Vagina (tissue), 2 donors: ENCODE results near the gene PPP2R5E. TPM values are rescaled to one million over a fixed set of nuclear protein-coding genes. Genes with fewer than 3 reads are reported as not detected.

ENCODE experiments used
- DNase-seq, 2 donors: peaks; one replicate each; pipeline ENCODE4 v3.0.0-alpha.2; 2017; ENCODE audit errors: extremely low spot score in 2 of 2
- H3K27ac ChIP-seq: fragments of 200-600 bp; sonication (generic); one replicate; pipeline ENCODE4 v1.5.1; 2019
- H3K27me3 ChIP-seq: fragments of 200-600 bp; sonication (generic); one replicate; pipeline ENCODE4 v1.5.1; 2019
- H3K36me3 ChIP-seq, 2 donors: fragments of 200-600 bp; sonication (generic); one replicate each; pipeline ENCODE4 v1.5.1; 2017 to 2019
- H3K4me1 ChIP-seq: fragments of 200-600 bp; sonication (generic); one replicate; pipeline ENCODE4 v1.5.1; 2019
- H3K4me3 ChIP-seq, 2 donors: fragments of 200-600 bp; sonication (generic); 1 replicate in 1 of 2; 2 replicates in 1 of 2; pipeline ENCODE4 v1.5.1; 2016 to 2019
- H3K9me3 ChIP-seq: fragments of 200-600 bp; sonication (generic); one replicate; pipeline ENCODE4 v1.5.1; 2019
- POLR2A ChIP-seq, 2 donors: fragments of 450-650 bp; IDR thresholded peaks; one replicate each; pipeline ENCODE4 v1.6.1; 2017; ENCODE audit warnings: antibody characterized with exemption in 2 of 2, mild to moderate bottlenecking in 2 of 2, moderate library complexity in 2 of 2
- POLR2AphosphoS5 ChIP-seq, 2 donors: sonication (generic); formaldehyde crosslinking; IDR thresholded peaks; one replicate each; pipeline ENCODE4 v1.9.0; 2017; ENCODE audit warnings: antibody characterized with exemption in 2 of 2, mild to moderate bottlenecking in 2 of 2, low read depth in 1 of 2; ENCODE audit not compliant: insufficient read depth in 1 of 2
- intact Hi-C: fragments of 100-400 bp; cut with DNase I; formaldehyde crosslinking; loops from one replicate; pipeline ENCODE4 v1.15.1; 2023
- total RNA-seq: library from RNA; depleted of rRNA; stranded (reverse); fragments of >200 nt; gene quantifications from one replicate; pipeline ENCODE4 v1.2.3, GENCODE V29; 2016
- TF ChIP-seq, protein P1 (sequence below), 3 experiments: fragments of 450-650 bp in 2 of 3; fragments of 200-600 bp in 1 of 3; sonication (generic) in 1 of 3; IDR thresholded peaks; one replicate each; pipeline ENCODE4 v1.5.1; 2017 to 2019; ENCODE audit warnings: antibody characterized with exemption in 3 of 3, mild to moderate bottlenecking in 2 of 3, moderate library complexity in 2 of 3

Gene PPP2R5E
- total RNA-seq, 1 donor from 2014 or later = 22.6 TPM

DNA sequence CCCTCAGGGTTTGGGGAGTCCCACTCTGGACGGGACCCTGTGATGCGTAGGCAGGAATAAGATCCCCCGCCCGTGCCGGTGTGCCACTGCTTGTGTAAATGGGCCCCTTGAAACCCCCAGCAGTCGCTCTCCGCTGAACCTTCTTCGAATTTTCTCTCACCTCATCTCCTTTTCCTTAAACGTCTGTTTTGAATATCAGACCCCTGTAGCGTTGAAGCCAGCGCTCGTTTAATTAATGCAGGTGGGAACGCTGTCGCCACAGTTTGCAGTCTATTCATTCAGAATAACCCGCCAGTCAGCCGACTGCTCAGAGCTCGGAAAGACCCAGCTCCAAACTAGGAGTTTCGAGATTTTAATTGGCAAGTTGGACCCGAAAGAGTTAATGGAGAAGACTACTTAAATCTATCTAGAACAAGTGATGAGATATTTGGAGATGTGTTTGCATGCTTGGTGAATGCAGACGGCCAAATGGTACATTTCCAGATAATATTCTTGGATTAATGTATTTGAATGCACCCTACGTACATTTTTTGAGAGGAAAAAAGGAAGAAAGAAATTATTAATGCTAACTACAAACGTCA, 739 bp upstream of the PPP2R5E start:
- peak overlapping the region; percentile 76 to 84 for H3K4me3 ChIP-seq
- H3K9me3 ChIP-seq = no peaks in the 10 kb centered on the region
- peaks cover 18% of the 10 kb centered on the region for H3K4me1 ChIP-seq
- TF ChIP-seq POLR2AphosphoS5 (IDR thresholded peaks at IDR 0.05; ENCODE audit: insufficient read depth in 1 of 2, low read depth in 1 of 2) = no peak
- TF ChIP-seq, protein P1, sequence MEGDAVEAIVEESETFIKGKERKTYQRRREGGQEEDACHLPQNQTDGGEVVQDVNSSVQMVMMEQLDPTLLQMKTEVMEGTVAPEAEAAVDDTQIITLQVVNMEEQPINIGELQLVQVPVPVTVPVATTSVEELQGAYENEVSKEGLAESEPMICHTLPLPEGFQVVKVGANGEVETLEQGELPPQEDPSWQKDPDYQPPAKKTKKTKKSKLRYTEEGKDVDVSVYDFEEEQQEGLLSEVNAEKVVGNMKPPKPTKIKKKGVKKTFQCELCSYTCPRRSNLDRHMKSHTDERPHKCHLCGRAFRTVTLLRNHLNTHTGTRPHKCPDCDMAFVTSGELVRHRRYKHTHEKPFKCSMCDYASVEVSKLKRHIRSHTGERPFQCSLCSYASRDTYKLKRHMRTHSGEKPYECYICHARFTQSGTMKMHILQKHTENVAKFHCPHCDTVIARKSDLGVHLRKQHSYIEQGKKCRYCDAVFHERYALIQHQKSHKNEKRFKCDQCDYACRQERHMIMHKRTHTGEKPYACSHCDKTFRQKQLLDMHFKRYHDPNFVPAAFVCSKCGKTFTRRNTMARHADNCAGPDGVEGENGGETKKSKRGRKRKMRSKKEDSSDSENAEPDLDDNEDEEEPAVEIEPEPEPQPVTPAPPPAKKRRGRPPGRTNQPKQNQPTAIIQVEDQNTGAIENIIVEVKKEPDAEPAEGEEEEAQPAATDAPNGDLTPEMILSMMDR (IDR thresholded peaks at IDR 0.05) = no peak
- no peak for TF ChIP-seq POLR2A (IDR thresholded peaks at IDR 0.05)
- no peaks in the 10 kb centered on the region for H3K27me3 ChIP-seq
- H3K36me3 ChIP-seq = peaks cover 0 to 5% of the 10 kb centered on the region in 2 donors
- intact Hi-C loops = loop anchor here (5.0 kb wide), 1 partner anchor 98 kb away; the partner anchor contains the start of gene WDR89
- no peak for DNase-seq
- peak overlapping the region; percentile 80 for H3K27ac ChIP-seq

DNA sequence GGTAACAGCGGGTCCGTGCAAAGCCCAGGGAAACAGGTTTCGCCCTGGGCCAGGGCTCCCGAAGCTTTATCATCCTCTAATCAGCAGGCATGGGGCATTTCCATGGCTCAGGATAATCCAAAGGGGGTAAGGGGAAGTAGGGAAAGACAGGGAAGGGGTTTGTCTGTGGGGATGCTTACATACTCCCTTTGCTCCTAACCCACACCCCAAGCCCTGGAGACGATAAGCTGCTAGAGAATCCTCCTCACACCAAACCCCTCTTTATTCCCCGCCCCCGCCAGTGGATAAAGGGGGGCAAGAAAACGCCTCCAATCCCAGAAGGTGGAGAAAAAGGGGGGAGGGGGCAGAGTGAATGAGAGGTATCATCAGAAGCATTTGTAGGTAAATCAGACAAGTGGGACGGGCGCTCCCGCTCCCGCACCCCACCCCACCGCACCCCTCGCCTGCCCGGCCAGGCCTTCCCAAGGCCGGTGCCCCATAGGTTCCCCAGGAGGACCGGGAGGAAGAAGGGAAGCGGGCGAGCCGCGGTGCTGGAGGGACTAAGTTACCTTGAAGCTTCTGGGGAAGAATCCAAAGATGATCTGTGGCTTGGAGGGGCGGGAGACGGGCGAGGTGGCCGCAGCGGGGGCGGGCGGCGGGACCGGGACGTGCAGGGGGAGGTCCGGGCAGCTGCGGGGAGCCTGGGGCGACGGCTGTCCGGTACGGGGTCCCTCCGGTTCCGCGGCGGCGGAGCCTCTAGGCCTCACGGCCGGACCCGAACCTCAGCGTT, 762 bp downstream of the PPP2R5E start:
- Histone ChIP-seq H3K27ac (peak overlapping the region; percentile 80), H3K4me3 (peak overlapping the region; percentile 76 to 84), H3K4me1 (peaks cover 18% of the 10 kb centered on the region), H3K27me3 (no peaks in the 10 kb centered on the region), H3K36me3 (peaks cover 0 to 20% of the 10 kb centered on the region in 2 donors), H3K9me3 (no peaks in the 10 kb centered on the region)
- TF ChIP-seq, protein P1 (IDR thresholded peaks at IDR 0.05) = no peak
- TF ChIP-seq POLR2AphosphoS5 (IDR thresholded peaks at IDR 0.05; ENCODE audit: insufficient read depth in 1 of 2, low read depth in 1 of 2) = no peak
- TF ChIP-seq POLR2A (IDR thresholded peaks at IDR 0.05) = no peak
- no peak for DNase-seq
- intact Hi-C loops = loop anchor here (5.0 kb wide), 1 partner anchor 100 kb away; the partner anchor contains the start of gene WDR89

DNA sequence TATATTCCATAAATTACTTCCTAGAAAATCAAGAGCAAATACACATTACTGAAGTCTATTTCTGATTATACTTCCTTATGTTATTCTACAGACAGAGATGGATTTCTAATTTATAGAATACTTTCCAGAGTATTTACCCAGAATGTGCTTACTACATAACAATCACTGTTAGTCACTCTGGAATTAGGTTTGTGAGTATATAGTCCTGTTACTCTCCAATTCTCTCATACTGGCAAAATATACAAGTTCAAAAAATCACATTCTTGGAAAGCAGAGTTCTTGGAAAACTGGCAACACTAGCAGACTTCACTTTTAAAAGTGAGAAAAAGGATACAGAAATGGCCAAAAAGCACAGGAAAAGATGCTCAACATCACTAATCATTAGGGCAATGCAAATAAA, 7.3 kb downstream of the PPP2R5E start:
- no peak overlapping the region for H3K27ac ChIP-seq
- H3K4me1 ChIP-seq = peaks cover 3% of the 10 kb centered on the region
- intact Hi-C loops = no loop called here
- no peaks in the 10 kb centered on the region for H3K27me3 ChIP-seq
- TF ChIP-seq, protein P1 (IDR thresholded peaks at IDR 0.05) = no peak
- TF ChIP-seq POLR2AphosphoS5 (IDR thresholded peaks at IDR 0.05; ENCODE audit: insufficient read depth in 1 of 2, low read depth in 1 of 2) (no peak), POLR2A (IDR thresholded peaks at IDR 0.05) (no peak)
- DNase-seq = no peak
- no peak overlapping the region for H3K4me3 ChIP-seq
- H3K36me3 ChIP-seq = peaks cover 0 to 33% of the 10 kb centered on the region in 2 donors
- H3K9me3 ChIP-seq = no peaks in the 10 kb centered on the region

DNA sequence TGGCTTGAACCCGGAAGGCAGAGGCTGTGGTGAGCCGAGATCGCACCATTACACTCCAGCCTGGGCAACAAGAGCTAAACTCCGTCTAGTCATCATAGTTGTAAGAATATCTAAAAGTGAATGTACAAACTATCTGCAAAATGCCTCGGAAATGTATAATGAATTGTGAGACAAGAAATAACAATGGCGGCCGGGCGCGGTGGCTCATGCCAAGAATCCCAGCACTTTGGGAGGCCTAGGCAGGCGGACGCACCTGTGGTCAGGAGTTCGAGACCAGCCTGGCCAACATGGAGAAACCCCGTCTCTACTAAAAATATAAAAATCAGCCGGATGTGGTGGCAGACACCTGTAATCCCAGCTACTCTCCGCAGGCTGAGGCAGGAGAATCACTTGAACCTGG, 9.7 kb downstream of the PPP2R5E start:
- H3K27ac ChIP-seq = no peak overlapping the region
- DNase-seq = no peak
- H3K27me3 ChIP-seq = no peaks in the 10 kb centered on the region
- H3K4me1 ChIP-seq = no peaks in the 10 kb centered on the region
- no peaks in the 10 kb centered on the region for H3K9me3 ChIP-seq
- intact Hi-C loops = no loop called here
- no peak overlapping the region for H3K4me3 ChIP-seq
- peaks cover 0 to 23% of the 10 kb centered on the region in 2 donors for H3K36me3 ChIP-seq
- no peak for TF ChIP-seq POLR2AphosphoS5 (IDR thresholded peaks at IDR 0.05; ENCODE audit: insufficient read depth in 1 of 2, low read depth in 1 of 2)
- TF ChIP-seq, protein P1 (IDR thresholded peaks at IDR 0.05) = no peak
- TF ChIP-seq POLR2A (IDR thresholded peaks at IDR 0.05) = no peak
